IPS DF 19.7 (cell line): ENCODE measurements around the gene PTPRT.

ENCODE experiments used
- DNase-seq: peaks from one replicate; pipeline ENCODE4 v3.0.0-alpha.2; 2013; ENCODE audit warnings: low read depth, low spot score

The PTPRT gene

DNA sequence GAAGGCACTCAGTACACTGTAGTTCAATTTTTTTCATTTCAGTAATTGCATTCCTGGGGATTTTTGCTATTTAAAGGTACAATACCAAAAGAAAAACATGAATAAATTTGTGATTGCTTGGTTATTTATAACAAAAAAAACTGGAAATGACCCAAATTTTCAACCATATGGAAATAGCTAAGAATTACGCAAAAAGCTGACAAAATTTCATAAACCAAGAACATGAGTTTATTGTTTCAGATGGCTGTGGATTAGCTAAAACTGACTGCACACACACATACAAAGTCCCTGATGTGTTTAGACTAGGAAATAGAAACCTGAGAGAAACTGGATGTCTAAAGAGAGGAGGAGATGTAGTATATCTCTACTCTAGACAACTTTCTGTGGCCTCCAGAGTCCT, 853.1 kb downstream of the PTPRT start:
- no peak for DNase-seq

DNA sequence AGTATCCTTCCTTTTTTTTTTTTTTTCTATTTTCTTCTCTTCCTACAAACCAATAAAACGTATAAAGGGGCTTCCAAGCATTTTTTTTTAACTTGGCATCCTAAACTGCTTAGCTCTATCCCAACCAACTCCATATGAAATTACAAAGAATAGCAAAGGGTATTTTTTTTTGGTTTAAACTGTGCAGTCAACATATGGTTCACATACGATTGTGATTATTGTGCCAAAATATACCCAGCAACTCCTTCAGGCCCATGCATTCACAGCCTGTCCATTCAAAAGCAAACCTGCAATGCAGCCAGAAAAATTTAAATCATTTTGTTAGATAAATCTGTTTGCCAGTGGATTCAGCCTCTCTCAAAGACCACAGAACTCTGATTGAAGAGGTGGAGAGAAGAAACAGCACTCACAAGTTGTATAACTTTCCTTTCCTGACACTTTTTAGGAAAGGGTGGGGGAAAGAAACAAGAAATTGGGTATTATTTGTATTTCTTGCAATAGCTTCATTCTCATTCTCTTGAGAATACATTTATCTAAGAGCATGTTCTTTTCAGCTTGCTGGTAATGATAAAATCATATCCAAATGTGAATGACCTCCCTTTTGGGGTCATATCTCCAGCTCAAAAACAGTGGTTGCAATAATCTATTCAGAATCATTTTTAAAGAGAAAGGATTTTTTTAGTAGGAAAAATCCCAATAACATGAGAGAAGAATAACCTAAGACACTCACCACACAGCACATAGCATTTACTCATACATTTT, 870.3 kb downstream of the PTPRT start:
- DNase-seq = no peak

DNA sequence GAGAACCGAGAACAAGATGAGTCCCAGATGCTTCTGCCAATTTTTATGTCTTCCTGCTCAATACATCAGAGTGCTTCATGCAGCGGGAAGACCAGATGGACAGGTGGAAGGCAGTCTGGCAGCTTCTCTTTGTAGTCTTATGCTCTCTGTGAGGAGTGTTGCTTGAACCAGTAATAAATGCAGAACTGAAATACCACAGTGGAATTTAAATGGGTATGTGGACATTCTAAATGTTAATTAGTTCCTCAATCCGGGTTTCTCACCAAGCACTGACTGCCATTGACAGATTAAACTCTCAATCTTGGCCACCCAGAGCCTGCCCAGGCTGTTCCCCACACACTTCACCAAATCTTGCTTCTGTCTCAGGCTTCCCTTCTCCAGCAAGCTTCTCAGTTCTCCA, 876.0 kb downstream of the PTPRT start:
- no peak for DNase-seq

DNA sequence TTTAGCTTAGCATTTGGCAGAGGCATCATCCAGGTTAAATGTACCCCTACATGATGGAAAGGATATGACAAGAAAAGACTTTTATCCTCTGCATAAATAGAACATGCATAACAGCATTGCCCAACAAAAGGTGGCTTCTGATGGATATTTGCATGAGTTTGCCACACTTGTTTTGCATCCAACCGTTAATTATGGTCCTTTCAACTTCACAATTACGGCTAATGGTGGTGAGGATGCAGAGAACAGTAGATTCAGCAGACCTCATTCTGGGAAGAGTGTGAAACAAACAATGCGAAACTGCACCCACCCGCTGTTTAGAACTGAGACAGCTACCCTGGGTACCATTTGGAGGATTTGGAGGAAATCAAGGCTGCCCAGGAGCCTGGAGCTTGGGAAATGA, 880.7 kb downstream of the PTPRT start:
- no peak for DNase-seq

DNA sequence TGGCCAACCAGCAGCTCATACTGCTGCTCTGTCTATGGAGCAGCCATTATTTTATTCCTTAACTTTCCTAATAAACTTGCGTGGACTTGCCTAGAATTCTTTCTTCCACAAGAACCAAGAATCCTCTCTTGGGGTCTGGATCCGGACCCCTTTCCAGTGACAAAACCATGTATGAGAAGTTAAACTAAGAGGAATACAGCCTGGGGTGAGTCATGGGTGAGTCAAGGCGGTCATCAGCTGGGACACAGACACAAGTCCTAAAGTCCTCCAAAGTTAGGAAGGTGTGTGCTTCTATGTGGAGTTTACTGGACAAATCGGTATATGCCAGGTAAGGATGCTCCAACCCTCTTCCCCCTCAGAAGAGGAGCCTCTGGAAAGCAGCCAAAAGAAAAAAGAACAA, 881.5 kb downstream of the PTPRT start:
- DNase-seq = no peak

DNA sequence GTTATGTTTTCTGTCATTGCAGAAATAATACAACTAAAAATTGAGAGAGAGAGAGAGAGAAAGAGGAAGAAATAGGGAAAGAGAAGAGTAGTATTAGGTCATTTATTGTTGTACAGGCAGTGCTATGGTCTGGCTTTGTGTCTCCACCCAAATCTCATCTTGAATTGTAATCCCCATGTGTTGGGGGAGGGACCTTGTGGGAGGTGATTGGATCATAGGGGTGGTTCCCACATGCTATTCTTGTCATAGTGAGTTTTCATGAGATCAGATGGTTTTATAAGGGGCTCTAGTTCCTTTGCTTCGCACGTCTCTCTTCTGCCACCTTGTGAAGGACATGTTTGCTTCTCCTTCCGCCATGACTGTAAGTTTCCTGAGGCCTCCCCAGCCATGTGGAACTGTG, 894.1 kb downstream of the PTPRT start:
- no peak for DNase-seq

DNA sequence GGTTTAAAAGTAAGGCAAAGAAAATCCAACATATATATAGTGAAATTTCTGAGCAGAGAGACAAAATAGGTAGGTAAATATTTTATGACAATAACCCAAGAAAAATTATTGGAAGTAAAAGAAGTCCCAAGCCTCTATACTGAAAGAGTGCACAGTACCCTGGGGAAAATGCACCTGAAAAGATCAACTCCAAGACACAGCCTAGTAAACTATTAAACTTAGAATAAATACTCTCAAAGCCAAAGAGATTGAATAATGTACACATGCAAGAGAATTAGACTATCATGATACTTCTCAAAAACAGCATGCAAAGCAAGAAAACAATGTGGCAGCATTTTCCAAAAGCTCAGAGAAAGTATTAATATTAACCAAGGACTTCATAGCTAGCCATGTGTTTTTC, 894.7 kb downstream of the PTPRT start:
- DNase-seq = no peak

DNA sequence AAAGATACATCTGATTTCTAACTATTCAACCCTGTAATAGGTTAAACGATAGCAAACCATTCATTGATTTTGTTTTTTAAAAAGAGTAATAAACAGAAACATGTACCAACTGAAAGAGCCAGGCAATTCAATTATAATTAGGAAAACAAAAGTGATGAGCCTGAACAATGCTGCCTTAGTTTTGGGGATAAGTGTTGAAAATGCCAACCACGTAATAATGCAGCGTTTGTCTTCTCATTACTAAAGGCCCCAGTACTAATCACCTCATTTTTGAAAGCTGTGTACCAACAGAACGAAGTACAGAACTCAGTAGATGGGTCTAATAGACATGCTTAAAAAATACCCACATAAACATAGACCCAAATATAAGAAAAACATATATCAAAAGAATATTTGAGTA, 907.9 kb downstream of the PTPRT start:
- DNase-seq = no peak

DNA sequence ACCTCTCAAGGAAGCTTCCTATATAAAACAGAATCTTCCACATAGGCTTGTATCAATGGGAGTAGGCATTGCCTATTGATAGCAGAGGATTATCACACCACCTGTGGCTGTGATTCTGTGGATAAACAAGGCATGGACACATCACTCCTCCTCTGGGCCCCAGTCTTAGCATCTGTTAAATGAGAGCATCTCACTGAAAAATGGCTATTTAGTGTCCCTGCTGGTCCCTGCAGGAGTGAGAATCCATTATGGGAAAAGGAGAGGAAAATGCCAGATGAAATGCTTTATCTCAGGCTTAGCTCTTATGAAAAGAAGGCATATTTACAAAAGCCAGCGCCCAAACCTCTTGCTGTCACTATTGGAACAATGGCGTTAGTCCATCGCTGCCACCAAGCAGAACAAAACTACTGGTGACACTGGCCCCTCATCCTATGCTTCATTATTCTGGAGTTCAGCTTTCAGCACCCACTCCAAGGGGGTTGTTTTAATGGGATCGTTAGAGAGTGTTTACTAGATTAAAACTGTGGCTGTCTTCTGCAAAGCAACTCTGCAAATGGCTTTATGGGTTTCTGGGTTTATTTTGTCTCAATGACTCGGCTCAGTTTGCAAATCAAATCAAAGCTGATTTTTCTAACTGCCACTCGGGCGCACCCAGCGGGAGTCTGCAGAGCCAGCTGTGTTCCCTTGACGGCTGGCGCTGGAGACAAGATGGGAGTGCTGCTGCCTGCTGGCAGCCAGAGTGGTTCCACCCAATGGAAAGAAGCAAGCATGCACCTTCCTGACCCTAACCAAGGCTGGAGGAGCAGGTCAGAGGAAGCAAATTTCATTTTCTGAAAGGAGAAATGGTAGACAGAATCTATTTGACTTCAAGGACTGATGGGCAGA, 912.7 kb downstream of the PTPRT start:
- no peak for DNase-seq

DNA sequence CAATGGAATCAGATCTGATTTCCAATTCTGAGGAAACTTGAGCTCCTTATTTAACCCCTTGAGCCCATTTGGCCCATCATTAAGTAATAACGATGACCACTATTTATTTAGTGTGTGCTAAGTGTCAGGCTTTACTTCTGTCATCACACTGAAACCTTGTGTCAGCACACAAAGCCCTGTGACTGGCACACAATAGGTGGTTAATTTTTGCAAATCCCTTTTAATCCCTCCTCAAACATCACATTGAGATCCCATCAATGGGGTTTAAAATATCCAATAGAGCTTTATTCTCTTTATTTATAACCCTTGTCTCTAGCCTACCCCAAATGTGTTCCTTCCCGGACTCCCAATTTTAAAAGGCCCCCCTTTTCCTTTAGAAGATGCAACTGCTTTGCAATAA, 914.7 kb downstream of the PTPRT start:
- DNase-seq = no peak

DNA sequence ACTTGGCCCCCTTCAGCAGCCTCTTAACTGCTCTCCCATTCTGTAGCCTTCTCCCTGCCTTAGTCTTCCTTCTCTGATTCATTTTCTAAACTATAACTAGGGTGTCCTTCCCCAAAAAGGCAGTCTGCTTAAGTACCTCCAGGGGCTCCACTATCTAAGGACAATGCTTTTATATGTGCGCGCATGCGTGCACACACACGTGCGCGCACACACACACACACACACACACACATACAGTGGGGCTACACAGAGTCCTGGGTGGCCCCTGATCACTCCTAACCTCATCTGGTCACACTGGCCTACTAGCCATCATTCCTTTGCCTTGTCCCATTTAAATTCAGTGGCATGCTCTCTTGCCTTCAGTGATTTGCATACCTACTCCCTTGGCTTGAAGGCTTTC, 917.2 kb downstream of the PTPRT start:
- DNase-seq = no peak

DNA sequence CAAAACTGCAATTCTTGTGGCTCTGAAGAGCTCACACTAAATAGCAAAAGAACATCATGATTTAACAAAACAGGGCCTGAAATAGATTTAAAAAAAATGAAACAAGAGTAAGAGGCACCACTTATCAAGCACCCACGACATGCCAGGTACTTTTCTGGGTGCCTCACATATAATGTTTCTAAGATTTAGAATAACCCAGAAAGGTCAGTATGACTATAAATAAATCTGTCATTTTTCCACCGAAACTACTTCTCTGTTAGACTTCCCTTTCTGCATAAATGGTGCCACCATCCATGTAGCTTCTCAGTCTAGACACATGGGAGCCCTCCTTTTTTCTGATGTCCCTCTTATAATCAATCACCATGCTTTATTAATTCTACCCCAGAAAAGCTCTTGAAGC, 919.2 kb downstream of the PTPRT start:
- DNase-seq = no peak

DNA sequence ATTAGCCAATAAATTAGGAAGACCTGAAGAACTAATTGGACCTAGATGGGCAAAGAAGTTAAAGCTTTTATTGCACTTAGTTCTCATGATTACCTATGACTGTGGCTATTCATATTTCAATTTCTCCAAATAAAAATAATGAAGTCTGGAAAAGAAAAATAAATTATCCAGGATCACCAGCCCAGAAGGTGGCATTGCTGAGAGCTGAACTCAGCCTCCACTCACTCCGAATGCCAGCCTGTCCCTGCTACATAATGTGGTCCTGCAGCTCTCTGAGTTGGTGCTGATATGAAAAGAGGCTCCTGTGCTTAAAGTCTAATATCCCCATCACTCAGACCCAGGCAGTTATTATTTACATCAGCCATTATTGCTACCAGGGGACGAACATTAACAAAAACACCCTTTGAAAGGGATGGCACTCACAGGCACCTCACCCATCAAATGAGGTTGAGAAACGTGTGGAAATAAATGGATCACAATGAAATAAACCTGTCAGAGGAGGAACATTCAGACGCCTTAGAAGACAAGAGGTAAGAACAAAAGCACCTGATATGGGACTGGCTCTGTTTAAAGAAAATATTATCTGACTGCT, 921.8 kb downstream of the PTPRT start:
- DNase-seq = no peak

DNA sequence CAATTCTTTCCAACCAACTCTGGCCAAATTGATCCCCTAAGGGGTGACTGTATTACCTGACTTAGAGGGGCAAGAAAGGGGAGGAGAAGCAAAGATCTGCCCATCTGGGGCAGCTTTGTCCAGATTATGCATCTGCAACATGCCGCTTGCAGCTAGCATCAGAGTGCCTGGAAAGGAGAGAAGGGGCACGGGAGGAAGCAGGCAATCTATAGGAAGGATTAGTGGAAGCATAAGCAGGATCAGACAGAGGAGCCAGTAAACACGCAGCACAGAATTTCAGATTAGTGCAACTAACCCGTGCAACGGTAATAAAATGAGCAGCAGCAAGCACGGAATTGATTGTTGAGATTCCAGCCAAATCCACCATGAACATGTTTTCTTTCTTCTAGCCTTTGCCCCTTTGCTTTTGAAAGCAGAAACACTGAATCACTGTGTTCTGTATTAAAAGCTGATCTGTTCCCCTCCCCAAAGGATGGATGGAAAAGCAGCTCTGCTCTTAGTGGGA, 927.9 kb downstream of the PTPRT start:
- no peak for DNase-seq

DNA sequence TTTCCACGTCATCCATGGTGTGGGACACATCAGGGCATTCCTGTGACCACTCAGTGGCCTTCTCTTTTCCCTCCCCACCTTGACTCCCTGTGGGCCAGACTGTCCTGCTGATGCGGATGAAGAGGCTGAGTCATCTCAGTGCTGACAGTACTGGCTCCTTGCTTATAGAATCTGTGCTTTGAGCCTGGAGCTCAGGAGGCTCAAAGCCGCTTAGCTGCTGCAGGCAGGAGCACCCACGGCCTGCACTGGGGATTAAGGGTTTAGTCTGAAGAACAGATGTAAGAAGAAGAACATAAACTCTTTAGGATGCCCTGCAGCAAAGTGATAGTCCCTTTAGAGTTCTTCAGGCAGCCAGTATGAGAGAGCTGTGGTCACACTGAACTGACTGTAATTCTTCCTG, 929.5 kb downstream of the PTPRT start:
- no peak for DNase-seq

DNA sequence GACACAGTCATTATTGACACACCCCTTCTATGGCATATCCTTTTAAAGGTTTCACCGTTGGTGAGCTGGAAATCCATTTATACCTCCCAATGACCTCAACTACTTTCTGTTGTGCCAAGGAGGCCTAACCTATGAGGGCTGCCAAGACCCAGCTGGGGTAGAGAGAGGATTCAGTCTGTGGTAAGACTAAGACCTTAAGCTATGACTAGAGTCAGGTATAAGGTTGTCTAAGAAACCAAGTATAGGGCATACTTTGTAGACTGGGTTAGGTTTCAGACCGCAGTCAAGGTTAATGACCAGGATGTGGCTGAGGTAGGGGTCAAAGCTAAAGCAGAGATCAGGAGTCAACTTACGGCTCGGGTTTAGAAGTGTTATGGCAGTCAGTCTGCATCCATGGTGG, 930.3 kb downstream of the PTPRT start:
- no peak for DNase-seq

DNA sequence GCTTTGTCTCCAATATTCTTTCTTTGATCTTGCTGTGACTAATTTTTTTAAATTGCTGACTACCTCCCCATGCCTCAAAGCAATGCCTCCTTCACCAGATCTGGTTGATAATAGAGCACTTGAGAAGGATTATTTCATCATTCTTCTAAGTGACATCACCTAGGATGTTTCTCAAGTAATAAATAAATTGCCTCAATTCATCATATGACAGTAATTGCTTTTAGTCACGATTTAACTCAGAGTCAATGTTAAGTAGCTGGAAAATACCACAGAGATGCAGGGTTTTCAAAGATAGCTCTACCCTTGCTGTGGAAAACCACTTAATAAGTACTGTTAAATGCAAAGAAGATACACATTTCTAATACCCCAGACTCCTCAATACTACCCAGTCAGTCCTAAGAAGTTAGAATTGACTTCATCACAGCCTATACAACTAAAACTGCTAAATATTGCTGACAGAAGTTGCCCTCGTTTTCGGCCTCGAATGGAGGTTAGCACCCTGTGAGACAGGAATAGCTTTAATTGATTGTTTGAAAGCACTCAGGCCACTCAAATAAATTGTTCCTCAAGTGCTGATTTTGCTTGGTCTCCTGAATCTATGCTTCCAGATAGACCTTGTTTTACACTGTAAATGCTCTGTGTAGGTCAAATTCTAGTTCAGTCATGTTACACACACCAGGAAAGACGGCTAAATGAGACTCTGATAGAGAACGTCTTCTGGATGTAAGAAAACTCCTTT, 931.0 kb downstream of the PTPRT start:
- DNase-seq = no peak

DNA sequence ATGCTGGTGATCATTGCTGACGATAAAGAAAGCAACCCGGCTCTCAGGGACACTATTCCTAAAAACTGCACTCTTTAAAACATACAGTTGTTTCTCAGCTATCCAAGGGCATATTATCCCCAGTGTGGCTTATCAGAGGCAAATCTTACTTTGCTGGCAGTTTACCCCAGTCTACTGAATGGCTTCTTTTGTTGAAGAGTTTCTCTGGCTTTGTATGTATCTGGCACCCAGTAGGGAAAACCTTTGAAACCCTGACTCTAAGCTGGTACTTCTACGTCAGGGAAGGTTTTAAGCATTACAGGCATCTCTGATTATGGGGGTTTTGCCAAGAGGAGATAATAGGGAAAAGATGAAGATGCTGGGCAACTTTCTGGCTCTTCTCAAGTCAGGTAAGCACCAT, 933.9 kb downstream of the PTPRT start:
- no peak for DNase-seq

DNA sequence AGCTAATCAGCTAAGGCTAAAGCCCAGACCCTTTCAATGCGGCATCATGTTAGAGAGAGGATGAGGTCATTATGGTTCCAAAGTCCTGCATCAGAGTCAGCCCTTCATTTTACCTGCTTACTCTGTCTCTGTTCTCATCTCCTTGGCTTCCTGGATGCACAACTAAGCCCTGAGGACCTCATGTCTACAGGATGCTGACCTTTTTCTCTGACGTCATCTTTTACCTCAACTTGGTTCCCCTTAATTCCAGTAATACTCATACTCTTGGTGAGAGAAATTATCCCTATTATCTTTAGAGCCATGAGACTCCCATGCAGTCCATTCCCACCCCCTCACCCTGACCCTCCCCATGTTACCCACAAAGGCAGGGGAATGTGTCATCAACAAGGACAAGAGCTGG, 935.0 kb downstream of the PTPRT start:
- no peak for DNase-seq

DNA sequence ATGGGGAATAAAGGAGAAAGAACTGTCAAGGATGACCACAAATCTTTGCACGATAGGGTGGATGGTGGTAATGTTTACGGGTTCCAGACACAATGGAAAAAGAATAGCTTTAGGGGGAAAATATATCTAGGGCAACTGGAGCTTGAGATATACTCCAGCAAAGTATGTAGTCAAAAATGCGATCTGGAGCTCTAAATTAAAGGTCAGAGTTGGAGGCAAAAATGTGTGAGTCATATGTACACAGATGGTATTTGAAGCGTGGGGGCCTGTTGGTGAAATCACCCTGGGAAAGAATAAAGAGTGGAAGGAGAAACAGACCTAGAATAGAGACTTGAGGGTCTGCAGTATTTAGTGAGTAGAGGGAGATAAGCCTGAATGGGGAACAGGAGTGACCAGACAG, 937.6 kb downstream of the PTPRT start:
- no peak for DNase-seq

DNA sequence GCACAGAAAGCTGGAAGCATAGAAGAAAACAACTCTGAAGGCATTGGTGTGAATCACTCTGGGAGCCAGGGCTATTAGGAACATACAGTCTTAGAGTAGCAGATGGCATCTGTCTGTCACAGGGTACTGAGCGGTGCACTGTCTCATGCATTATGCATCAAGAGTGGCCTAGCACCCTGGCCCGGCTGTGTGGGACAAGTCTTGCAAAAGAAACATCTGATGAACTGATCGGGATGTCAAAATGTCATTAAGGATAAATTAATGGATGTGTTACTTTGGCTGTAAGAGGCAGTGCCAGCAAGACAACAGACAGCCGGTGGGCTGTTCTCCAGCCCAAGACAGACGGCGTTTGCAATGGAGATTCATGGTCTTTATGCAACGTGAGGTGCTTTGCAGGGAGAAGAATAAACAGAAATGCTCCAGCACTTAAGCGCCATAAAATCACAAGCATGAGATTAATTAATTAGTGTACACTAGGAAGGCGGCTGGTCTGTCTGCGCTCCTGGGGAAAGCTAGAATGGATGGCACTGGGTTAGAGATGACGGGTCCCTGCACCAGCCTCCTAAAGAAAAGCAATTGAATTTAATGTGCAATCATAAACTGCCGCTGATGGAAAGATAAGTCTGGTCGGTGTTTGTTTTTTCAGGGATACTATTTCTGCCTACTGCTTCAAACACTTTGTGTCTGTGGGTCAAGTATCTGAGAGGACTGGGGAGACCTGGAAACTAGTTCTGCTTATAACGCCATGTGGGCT, 970.9 kb downstream of the PTPRT start:
- no peak for DNase-seq
